NOMO-1 treated with dmso at 0.1 percent for 144 hours (cell line): Measurements from ENCODE around the gene POLR3GL.

Experiments used
- DNase-seq: peaks from one replicate; lab custom pipeline; 2025; ENCODE audit not compliant: unreplicated experiment; lab: John Stamatoyannopoulos, UW

Gene POLR3GL

GRCh38 chr1:145991735-145992412 is 27.4 kb downstream of the POLR3GL start:
- DNase-seq = no peak

GRCh38 chr1:145992502-145992936 is 28.0 kb downstream of the POLR3GL start:
- no peak for DNase-seq

- no peak for DNase-seq
These were observed 28.6 kb downstream of the POLR3GL start for GRCh38 chr1:145992958-145993617.

- no peak for DNase-seq
These were observed 29.3 kb downstream of the POLR3GL start for GRCh38 chr1:145993618-145994390.

- peak; percentile 42 for DNase-seq
These were observed 30.1 kb downstream of the POLR3GL start for GRCh38 chr1:145994391-145995120.

- no peak for DNase-seq
These were observed 30.8 kb downstream of the POLR3GL start for GRCh38 chr1:145995148-145995881.

GRCh38 chr1:145995964-145996432 is 31.5 kb downstream of the POLR3GL start:
- no peak for DNase-seq

- peak; percentile 92 for DNase-seq
These were observed 32.0 kb downstream of the POLR3GL start, which contains the start of gene TXNIP for GRCh38 chr1:145996433-145997015. TSS of gene TXNIP (minus strand) at chr1:145996579. CDS start at chr1:145996266, 313 bp downstream.

- no peak for DNase-seq
These were observed 32.7 kb downstream of the POLR3GL start for GRCh38 chr1:145997016-145997717.

GRCh38 chr1:145997718-145998023 is 33.2 kb downstream of the POLR3GL start:
- DNase-seq = no peak

GRCh38 chr1:145999321-146000024 is 35.0 kb downstream of the POLR3GL start:
- DNase-seq = no peak

- no peak for DNase-seq
These were observed 37.2 kb downstream of the POLR3GL start for GRCh38 chr1:146001709-146002108.

- no peak for DNase-seq
These were observed 43.1 kb downstream of the POLR3GL start for GRCh38 chr1:146007489-146008133.

- DNase-seq = no peak
These were observed 45.7 kb downstream of the POLR3GL start for GRCh38 chr1:146010126-146010738.

- DNase-seq = no peak
These were observed 48.4 kb downstream of the POLR3GL start for GRCh38 chr1:146012703-146013558.

GRCh38 chr1:146013559-146013922 is 49.1 kb downstream of the POLR3GL start:
- no peak for DNase-seq

- no peak for DNase-seq
These were observed 52.4 kb downstream of the POLR3GL start for GRCh38 chr1:146016891-146017290.
